Inflammatory macrophage treated with lipopolysaccharide for 4 hours (primary cell): ENCODE measurements around the gene TRIM54.
A peak's percentile ranks its signal among the peaks of the same experiment; 100 is the strongest.
"Not testable (repeated sequence)": the region's sequence is repeated elsewhere in the genome, so short reads cannot be mapped to it uniquely, and the experiment has no call there.

ENCODE experiments used
- DNase-seq: peaks from one replicate; pipeline ENCODE4 v3.0.0-alpha.2; 2020

TRIM54 gene

DNA sequence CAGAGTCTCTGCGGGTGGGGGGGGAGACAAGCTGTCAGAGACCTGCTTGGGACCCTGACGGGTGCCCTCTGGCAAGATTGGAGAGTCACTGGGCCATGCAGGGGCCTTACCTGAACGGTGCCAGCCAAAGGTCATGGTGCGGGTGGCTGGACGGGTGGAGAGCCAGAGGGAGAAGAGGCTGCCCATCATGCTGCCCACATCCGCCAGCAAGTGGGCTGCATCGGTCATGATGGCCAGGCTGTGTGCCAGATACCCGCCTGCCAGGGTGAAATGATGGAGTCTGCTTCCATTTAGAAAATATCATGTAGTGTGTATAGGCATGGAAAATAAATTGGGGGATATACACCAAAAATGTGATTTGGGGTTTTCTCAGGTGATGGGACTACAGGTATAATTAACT lies 24.2 kb upstream of the TRIM54 start:
- DNase-seq = no peak

DNA sequence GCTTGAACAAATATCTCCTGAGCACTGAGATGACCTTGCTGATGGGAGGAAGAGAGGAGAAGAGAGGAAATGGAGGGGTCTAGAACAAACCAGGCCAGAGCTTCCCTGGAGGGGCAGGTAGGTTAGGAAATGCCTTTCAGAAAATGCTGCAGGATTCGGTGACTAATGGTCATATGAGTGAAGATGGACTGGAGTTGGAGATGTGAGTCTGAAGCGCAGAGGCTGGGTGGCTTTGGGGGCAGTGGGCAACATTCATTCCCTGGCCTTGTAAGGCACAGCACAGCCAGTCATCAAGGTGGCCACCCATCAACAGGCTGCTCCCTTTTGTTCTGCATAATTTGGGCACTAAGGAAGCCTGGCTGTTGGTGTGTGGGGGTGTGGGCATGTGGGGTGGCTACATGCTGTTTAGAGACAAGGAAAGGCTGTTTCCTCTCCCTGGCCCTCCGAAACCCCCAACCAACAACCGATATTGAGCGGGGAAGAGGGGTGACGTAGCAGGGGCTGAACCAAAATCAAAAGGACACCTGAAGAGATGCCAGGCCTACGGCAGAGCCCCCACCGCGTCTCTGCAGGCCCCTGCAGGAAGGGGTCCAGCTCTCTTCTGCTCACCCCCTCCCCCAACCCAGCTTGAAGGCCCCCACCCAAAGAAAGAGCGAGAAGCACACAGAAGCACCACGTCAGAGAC lies 20.8 kb upstream of the TRIM54 start:
- no peak for DNase-seq

DNA sequence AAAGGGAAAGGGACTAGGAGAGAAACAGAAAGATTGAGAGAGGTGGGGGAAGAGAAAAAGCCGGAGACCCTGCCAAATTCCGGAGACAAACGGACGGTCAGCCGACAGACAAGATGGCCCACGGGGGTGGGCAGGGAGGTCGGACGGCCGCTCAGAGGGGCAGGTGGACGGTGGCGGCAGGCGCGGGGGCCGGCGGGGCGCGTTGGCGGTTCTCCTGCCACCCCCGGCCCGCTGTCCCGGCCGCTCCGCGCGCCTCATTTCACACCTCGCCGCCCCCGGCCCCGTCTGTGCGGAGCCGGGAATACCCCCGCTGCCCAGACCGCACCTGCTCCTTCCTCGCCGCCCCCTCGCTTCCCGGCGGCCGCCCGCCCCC lies 20.3 kb upstream of the TRIM54 start:
- no peak for DNase-seq

DNA sequence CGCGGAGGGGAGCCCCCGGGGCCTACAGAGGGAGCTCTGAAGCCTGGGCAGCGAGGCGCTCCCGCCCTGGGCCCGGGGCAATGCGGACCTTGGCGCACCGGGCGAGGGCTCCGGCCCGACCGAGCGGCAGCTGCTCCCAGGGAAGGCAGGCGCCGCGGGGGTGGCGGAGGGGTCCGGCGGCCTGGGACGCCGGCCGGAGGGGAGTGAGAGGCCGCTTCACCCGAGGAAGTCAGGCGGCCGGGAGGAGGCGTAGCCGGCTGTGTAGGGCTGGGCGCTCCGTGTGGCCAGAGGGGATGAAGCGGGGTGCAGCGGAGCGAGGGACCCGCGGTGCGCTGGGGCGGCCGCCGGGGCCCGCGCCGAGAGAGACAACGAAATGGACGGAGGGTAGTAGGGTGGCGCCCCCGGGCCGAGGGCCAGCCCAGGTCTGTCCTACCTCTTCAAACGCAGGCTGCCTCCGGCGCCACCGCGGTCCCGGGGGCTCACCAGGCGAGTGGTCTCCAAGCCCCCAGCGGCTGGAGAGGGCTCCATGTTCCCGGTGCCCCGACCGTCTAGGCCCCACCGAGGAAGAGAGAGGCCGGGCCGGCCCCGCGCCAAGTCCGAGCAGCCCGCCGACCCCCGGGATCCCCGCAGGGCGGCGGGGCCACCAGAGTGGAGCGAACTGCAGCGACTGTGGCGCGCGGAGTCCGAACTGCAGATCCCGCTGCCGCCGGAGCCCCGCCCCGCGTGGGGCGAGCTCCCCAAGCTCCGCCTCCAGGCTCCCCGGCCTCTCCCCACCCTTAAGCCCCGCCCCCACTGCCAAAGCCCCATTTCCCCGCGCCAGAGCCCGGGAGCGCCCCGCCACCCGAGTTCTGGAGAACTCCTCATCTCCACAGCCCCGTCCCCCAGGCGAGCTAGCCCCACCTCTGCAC lies 19.6 kb upstream of the TRIM54 start, which contains the start of gene SLC30A3:
Gene SLC30A3 (minus strand): TSS at position 669 of the 908 bp plus-strand sequence. CDS start 141 bp downstream, at position 528.
- peak; percentile 63 for DNase-seq

DNA sequence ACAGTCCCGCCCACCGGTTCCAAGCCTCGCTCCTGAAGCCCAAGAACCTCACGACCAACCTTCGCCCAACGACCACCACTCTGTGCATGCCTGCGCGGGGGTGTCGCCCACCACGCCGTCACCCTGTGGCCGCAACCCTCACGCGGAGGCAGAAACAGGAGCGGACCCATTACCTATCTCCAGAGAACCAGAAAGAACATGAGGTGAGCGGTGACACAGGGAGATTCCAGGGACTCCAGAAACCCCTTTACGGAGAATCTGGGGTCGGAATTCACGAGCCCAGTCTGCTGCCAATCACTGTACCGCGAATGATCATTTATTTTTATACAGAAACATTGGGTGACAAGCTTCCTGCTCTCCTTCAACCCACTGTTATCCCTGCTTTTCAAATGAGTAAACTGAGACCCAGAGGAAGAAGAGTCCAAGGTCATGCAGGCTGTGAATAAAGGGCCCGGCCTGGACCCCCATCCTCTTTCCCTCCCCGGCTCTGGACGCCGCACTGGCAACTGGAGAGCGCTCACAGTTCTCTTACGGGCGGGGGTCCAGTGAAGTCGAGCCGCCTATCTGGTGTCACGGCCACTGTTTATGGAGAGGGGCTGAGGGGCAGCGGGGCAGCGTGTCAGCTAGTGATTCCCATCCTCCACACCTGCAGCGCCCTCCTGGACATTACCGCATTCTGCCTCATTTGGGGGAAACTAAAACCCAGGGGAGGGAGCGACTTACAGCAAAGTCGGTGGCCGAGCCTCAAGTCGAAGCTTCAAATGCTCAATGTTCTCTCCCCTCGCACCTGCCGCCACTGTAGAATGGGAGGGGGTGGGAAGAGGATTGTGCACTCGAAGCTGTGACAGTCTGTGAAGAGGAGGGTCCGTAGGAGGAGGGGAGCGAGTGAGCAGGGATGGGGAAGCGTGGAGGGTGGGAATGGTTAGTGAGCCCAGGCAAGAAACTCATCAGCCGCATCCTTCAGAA lies 18.7 kb upstream of the TRIM54 start:
- DNase-seq = no peak

DNA sequence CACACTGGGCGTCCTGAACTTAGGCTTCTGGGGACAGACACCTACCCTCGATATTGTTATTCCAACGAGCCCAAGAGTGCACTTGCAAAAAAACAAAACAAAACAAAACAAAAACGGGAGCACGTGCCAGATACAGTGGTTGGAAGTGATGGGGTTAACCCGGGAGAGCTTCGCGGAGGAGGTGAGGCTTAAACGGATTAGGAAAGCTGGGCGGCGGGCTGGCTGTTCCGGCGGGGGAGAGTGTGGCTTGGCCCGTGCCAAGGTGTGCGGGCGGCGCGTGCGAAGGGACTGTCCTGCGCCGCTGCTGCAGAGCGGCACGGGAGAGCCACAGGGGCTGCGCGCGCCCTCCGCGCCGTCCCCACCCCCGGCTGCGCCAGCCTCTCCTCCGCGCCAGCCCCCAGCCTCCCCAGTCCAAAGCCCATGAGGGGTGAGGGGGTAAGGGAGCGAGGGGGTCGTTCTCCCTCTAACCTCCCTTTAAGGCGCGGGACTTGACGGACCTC lies 17.9 kb upstream of the TRIM54 start:
- no peak for DNase-seq

DNA sequence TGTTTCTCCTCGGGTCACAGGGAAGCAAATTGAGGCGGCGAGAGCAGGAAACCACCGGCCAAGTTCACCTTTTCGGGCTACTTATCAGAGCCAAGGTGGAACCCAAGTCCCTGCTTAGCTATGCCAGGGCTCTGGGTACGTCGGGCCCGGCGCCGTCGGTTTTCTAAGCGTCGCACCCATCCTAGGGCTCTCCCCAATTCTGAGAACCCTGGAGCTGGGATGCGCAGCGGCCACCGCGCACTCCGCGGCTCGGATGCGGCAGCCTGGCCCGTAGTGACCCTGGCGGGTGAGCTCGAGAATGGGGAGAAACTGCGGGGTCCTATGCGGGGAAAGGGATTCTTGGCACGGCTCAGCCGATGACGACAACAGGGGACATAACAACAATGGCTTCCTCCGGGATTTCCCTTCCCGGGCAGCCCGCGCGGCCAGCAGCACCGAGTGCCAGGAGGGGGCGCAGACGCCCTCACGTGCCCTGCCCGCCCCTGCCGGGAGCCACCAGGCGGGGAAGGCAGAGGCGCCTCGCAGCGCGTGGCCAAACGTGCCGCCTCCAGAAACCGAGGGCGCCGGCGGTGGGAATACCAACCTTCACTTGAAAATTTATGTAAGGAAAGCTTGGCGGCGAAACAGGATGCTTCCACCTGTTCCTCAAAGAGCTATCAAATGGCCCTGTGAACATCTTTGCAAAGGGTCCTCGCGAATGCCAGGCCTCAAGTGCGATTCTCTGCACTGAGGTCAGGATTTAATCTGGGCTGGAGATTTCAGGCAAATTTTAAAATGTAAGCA lies 17.3 kb upstream of the TRIM54 start:
- DNase-seq = peak; percentile 58

DNA sequence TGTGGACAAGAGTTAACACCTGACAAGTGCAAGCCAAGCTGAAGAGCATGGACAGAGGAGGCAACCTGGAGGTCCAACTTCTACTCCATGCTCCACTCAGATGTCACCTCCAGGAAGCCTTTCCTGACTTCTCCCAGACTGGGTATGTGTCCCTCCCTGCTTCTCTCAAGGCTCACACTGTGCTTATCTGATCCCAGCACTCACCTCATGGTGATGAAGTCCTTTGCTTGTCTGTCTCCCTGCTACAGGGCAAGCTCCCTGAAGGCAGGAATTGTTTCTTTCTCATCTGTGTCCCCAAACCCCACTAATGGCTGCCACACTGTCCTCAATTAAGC lies 16.7 kb upstream of the TRIM54 start:
- DNase-seq = no peak

DNA sequence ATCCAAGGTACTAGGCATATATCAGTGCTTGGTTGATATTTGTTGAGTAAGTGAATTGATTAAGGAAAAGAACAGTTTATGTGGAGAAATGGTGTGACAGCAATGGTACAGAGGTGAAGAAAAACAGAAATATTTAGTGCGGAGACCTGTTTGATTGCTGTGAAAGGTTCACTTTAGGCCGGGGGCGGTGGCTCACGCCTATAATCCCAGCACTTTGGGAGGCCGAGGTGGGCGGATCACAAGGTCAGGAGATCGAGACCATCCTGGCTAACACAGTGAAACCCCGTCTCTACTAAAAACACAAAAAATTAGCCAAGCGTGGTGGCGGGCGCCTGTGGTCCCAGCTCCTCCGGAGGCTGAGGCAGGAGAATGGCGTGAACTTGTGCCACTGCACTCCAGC lies 13.9 kb upstream of the TRIM54 start:
- DNase-seq = not testable (repeated sequence)

DNA sequence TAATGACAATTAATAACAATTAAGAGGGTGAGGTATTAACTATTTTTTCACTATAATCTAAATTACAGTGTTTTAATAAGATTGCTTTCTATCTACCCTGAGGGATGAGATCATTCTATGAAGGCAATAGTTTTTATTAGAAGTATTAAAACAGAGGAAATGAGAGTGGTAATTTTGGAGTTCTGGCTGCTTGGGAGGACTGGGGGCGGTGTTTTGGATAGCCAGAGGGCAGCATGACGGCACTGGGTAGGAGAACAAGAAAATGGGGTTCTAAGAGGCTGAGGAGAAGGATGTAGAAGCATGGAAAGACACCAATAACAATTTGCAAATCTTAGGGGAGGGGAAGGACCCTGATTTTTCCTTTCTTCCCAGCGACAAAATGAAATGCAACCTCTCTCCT lies 12.1 kb upstream of the TRIM54 start:
- DNase-seq = peak; percentile 45

DNA sequence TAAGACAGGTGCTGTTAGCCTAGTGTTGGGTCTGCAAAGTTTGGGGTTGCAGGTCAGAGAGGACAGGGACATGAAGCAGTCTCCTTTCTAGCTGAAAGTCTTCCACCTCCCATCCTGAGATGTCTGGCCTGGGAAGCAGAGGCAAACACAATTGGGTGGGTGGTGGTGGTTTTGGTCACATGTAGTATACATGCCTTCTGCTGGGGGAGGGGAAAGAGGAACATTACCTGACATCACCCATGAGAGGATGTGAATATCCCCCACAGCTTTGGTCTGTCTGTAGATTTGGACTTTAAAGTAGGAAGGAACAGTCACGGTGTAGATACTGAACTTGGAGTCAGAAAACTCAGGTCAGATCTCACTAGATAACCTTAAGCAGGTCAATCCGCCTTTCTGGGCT lies 11.6 kb upstream of the TRIM54 start:
- DNase-seq = peak; percentile 65

DNA sequence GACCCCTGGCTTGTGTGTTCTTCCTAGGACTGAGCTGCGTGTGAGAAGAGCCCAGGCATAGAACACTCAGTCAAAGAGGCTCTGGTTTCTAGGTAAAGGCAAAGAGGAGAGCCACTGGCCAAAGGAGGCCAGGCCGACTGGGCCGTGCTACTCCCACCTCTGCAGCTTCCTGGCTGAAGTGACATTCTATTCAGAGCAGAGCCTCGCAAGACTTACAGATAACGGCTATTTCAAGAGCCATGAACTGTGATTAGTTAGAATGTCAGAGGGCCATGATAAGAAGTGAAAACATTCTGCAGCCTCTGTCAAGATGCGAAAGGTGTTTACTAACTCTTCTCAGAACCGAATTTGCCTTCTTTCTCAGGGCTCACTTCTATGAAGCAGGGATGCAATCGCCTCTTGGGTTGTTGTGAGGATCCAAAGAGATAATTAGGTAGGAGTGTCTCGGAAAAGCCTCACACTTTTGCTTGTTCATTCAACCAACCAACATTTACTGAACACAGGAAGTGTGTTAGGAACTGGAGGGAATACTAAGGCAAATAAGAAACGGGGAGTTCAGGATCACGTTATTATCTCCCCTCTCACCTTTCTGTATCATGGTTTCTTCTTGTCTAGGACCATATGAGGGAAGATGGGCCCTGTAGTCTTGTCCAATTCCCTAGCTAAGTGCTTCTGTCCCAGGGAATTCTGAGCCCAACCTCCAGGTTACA lies 10.4 kb upstream of the TRIM54 start:
- no peak for DNase-seq

DNA sequence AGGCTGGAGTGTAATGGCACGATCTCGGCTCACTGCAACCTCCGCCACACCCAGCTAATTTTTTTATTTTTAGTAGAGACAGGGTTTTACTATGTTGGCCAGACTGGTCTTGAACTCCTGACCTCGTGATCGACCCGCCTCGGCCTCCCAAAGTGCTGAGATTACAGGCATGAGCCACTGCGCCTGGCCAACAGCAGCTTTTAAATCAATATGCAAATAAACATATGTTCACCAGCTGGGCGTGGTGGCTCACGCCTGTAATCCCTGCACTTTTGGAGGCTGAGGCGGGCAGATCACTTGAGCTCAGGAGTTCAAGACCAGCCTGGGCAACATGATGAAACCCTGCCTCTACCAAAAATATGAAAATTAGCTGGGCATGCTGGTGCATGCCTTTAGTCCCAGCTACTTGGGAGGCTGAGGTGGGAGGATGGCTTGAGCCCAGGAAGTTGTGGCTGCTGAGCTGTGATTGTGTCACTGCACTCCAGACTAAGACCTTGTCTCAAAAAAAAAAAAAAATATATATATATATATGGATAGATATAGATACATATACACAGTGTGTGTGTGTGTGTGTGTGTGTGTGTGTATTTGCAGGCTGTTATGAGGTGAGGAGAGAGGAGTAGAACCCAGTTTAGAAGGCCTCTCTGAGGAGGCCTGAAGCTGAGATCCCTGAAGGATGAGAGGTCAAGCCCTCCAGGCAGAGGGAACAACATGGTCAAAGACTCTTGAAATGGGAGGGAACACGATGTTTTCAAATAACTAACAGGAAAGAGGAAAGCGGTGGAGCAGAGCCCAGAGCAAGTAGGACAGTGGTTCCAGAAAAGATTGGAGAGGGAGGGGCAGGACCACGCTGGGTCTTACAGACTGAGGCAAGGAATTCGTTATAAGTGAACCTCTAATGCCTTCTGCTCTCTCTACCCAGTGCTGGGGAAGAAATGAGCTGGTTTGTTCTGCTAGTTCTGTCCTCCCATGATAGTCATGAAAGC lies 9.4 kb upstream of the TRIM54 start:
- not testable (repeated sequence) for DNase-seq

DNA sequence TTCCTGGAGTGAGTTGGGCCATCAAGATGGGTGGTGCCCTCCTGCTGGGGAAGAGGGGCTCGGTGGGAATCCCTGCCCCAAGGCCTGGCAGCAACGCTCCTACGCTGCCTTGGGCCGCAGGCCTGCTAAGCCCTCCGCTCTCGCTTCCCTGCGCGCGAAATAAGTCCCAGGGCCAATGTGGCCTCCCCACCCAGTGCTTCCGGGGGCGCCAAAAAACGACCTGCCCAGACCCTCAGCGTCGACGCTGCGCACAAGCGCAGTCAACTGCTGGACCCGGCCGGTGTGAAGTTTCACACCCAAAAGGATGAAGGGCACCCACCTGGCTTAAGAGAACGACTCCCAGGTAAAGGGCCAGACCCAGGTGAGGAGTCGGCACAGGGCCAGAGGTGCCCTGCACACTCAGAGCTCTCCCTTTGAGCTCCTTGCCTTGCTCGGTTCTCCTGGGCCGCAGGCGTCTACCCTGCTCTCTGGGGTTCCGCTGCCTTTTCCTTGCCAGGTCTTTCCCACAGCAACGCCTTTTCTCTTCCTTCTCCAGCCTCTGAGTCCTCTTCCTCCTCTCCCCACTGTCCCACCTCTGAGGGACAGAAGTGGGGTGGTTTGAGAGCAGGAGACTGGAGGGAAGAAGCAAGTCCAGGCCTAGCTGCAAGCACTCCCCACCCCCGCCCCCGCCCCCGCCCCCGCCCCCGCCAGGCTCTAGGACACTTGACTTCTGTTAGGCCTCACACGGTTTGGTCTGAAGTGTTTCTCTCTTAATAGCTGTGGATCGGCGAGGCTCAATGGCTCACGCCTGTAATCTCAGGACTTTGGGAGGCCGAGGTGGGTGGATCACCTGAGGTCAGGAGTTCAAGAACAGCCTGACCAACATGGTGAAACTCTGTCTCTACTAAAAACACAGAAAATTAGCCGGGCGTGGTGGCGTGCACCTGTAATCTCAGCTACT lies 6.7 kb upstream of the TRIM54 start, which contains the start of gene DNAJC5G:
Gene DNAJC5G (plus strand): TSS at position 223 of the 940 bp plus-strand sequence. CDS start 1,296 bp downstream, outside the sequence.
- DNase-seq = no peak

DNA sequence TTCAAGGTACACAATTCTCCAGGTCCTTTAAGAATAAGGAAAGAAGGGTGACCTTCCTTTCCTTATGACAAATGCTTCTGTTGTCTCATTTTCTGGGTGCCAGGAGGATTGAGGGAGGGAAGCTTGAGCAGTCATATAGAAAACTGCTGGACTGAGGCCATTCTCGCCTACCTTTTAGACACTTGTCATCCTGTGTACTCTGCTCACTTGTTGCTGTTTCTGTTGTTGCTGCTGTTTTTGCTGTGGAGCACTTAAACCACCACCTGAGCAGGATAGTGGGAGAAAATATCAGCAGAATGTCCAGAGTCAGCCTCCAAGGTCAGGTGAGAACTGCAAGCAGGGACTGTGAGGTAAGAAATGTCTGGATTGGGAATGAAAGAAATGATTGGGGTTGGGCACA lies 4.2 kb upstream of the TRIM54 start:
- DNase-seq = no peak

DNA sequence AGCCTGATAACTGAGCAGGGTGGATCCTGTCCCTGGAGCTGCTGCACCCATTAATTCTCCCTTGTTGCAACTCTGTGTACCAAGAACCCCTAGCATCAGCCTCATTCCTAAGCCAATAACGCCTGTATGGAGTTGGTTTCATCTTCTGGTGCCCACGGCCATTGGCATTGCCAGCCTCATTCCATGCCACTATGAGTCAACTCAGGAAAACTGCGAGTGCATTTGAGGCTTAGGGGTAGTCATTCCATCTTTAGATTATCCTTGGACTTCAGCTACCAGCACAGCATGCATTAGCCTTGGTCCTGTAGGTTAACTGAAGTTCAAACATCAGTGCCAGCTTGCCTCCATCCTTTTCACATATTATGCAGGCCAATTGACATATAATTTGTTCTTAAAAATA lies 1.4 kb upstream of the TRIM54 start:
- no peak for DNase-seq

DNA sequence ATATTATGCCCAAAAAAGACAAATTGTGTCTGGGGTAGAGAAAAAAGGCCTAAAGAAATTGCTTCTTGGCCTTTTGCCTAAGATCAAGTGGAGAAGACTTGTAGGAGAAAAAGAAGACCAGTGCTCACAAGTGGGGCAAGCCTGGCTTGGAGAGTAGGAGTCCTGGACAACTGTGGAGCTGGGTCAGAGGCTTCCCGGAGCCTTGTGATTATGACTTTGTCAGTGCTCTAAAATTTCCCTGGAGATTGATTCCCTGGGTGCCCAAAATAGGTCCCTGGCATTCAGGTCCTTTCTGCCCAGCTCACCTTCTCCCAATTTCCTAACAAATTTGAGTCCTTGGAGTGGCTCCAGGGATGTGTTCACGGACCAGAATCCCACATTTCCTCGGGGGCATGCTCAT lies 787 bp upstream of the TRIM54 start:
- no peak for DNase-seq

DNA sequence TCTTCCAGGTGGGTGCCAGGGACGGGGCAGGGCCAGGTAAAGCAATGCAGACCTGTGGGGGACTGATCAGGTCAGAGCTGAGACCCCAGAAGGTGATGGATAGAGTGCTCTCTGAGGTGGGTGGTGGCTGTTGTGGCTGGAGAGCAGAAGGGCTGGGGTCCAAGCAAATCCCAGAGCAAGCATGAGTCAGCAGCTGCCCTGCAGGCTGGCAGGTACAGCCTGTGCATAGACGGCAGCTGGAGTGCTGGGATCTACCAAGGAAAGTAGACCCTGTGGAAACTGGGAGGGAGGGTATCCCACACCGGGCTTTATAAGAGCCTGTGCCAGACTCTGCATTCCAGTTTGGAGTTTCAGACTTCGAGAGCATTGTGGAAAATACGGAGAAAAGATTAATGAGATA lies 663 bp downstream of the TRIM54 start:
- no peak for DNase-seq

DNA sequence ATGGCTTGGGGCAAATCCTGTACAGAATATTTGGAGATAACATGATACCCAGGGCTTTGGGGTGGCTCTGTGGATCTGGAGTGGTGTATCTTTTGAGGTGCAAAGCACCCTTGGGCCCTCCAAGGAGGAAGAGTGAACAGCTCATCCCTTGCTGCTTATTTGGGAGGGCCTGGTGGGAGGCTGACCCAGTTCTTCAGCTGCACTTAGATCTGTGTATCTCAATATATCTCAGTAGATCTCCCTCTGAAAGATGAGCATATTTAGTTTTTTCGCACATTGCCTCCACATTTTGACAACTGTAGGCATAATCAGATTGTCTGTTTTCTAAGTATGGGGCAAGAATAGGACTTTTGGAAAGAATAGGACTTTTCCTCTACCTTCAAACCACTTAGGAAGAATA lies 2.8 kb downstream of the TRIM54 start:
- no peak for DNase-seq
